ENCODE measurements around the gene BRICD5.

BRICD5 gene

GRCh38 chr16:2233046-2233775 lies 22.5 kb upstream of the BRICD5 start:
- in situ Hi-C loops (cut with MboI; ENCODE audit: low pct_unique_long_range_greater_than_20kb, low sequenced_read_pairs, unreplicated experiment): no loop called here
- TF ChIP-seq CTCF (IDR thresholded peaks at IDR 0.05; ENCODE audit: extremely low read depth, insufficient read depth, missing control alignments): no peak
- DNase-seq (ENCODE audit: low spot score): no peak

GRCh38 chr16:2232094-2232990 lies 21.7 kb upstream of the BRICD5 start:
- TF ChIP-seq CTCF (IDR thresholded peaks at IDR 0.05; ENCODE audit: extremely low read depth, insufficient read depth, missing control alignments): no peak
- no peak for DNase-seq (ENCODE audit: low spot score)
- in situ Hi-C loops (cut with MboI; ENCODE audit: low pct_unique_long_range_greater_than_20kb, low sequenced_read_pairs, unreplicated experiment): no loop called here

- no peak for DNase-seq (ENCODE audit: low spot score)
- in situ Hi-C loops (cut with MboI; ENCODE audit: low pct_unique_long_range_greater_than_20kb, low sequenced_read_pairs, unreplicated experiment): no loop called here
- TF ChIP-seq CTCF (IDR thresholded peaks at IDR 0.05; ENCODE audit: extremely low read depth, insufficient read depth, missing control alignments): no peak
Observed at GRCh38 chr16:2231016-2231931, 20.6 kb upstream of the BRICD5 start.

GRCh38 chr16:2230376-2230775 lies 19.7 kb upstream of the BRICD5 start:
- no peak for TF ChIP-seq CTCF (IDR thresholded peaks at IDR 0.05; ENCODE audit: extremely low read depth, insufficient read depth, missing control alignments)
- no peak for DNase-seq (ENCODE audit: low spot score)
- in situ Hi-C loops (cut with MboI; ENCODE audit: low pct_unique_long_range_greater_than_20kb, low sequenced_read_pairs, unreplicated experiment): no loop called here

GRCh38 chr16:2229632-2230250 lies 19.1 kb upstream of the BRICD5 start:
- TF ChIP-seq CTCF (IDR thresholded peaks at IDR 0.05; ENCODE audit: extremely low read depth, insufficient read depth, missing control alignments): no peak
- DNase-seq (ENCODE audit: low spot score): no peak
- in situ Hi-C loops (cut with MboI; ENCODE audit: low pct_unique_long_range_greater_than_20kb, low sequenced_read_pairs, unreplicated experiment): no loop called here

GRCh38 chr16:2229091-2229490 lies 18.4 kb upstream of the BRICD5 start:
- TF ChIP-seq CTCF (IDR thresholded peaks at IDR 0.05; ENCODE audit: extremely low read depth, insufficient read depth, missing control alignments): no peak
- no peak for DNase-seq (ENCODE audit: low spot score)
- in situ Hi-C loops (cut with MboI; ENCODE audit: low pct_unique_long_range_greater_than_20kb, low sequenced_read_pairs, unreplicated experiment): no loop called here

Data from GM13977 (cell line).